Vagina (tissue), 2 donors: ENCODE data around the gene SH3GL3.

Source experiments
- CTCF ChIP-seq, 3 experiments: fragments of 450-650 bp in 2 of 3; fragments of 200-600 bp in 1 of 3; sonication (generic) in 1 of 3; IDR thresholded peaks; one replicate each; pipeline ENCODE4 v1.5.1; 2017 to 2019; ENCODE audit warnings: antibody characterized with exemption in 3 of 3, mild to moderate bottlenecking in 2 of 3, moderate library complexity in 2 of 3
- POLR2A ChIP-seq, 2 donors: fragments of 450-650 bp; IDR thresholded peaks; one replicate each; pipeline ENCODE4 v1.6.1; 2017; ENCODE audit warnings: antibody characterized with exemption in 2 of 2, mild to moderate bottlenecking in 2 of 2, moderate library complexity in 2 of 2
- POLR2AphosphoS5 ChIP-seq, 2 donors: sonication (generic); formaldehyde crosslinking; IDR thresholded peaks; one replicate each; pipeline ENCODE4 v1.9.0; 2017; ENCODE audit warnings: antibody characterized with exemption in 2 of 2, mild to moderate bottlenecking in 2 of 2, low read depth in 1 of 2; ENCODE audit not compliant: insufficient read depth in 1 of 2

GRCh38 chr15:83656192-83656591 is 209.1 kb downstream of the SH3GL3 start:
- no peak for TF ChIP-seq CTCF (IDR thresholded peaks at IDR 0.05)
- no peak for TF ChIP-seq POLR2AphosphoS5 (IDR thresholded peaks at IDR 0.05; ENCODE audit: insufficient read depth in 1 of 2, low read depth in 1 of 2)
- TF ChIP-seq POLR2A (IDR thresholded peaks at IDR 0.05): no peak
